Suprapubic skin (tissue), 4 donors: ENCODE measurements around the gene KIF13A. TPM values are rescaled to one million over a fixed set of nuclear protein-coding genes. Genes with fewer than 3 reads are reported as not detected.
"Not testable (repeated sequence)": the region's sequence is repeated elsewhere in the genome, so short reads cannot be mapped to it uniquely, and the experiment has no call there.

Experiments used
- DNase-seq, 2 donors: peaks; one replicate each; pipeline ENCODE4 v3.0.0-alpha.2; 2019; ENCODE audit warnings: low spot score in 2 of 2
- H3K27ac ChIP-seq: fragments of 200-600 bp; sonication (generic); one replicate; pipeline ENCODE4 v1.5.1; 2019
- H3K27me3 ChIP-seq: fragments of 200-600 bp; sonication (generic); one replicate; pipeline ENCODE4 v1.5.1; 2019
- H3K36me3 ChIP-seq: fragments of 200-600 bp; sonication (generic); one replicate; pipeline ENCODE4 v1.5.1; 2019
- H3K4me1 ChIP-seq: fragments of 200-600 bp; sonication (generic); one replicate; pipeline ENCODE4 v1.5.1; 2019
- H3K4me3 ChIP-seq: fragments of 200-600 bp; sonication (generic); one replicate; pipeline ENCODE4 v1.5.1; 2019; ENCODE audit warnings: mild to moderate bottlenecking
- H3K9me3 ChIP-seq: fragments of 200-600 bp; sonication (generic); one replicate; pipeline ENCODE4 v1.5.1; 2019
- EP300 ChIP-seq: sonication (generic); formaldehyde crosslinking; IDR thresholded peaks from one replicate; pipeline ENCODE4 v1.6.1; 2017; ENCODE audit warnings: antibody characterized with exemption
- POLR2A ChIP-seq, 2 donors: fragments of 450-650 bp; IDR thresholded peaks; one replicate each; pipeline ENCODE4 v1.6.1; 2017; ENCODE audit warnings: antibody characterized with exemption in 2 of 2, mild to moderate bottlenecking in 2 of 2, moderate library complexity in 2 of 2
- POLR2AphosphoS5 ChIP-seq, 3 donors: sonication (generic); formaldehyde crosslinking; IDR thresholded peaks; one replicate each; pipeline ENCODE4 v1.6.1; 2017; ENCODE audit warnings: antibody characterized with exemption in 3 of 3
- WGBS: methylation state at CpG from one replicate; pipeline ENCODE4 v1.1.5; 2018; 5-methylcytosine and 5-hydroxymethylcytosine counted together
- total RNA-seq, 4 donors: library from RNA; depleted of rRNA; stranded (reverse); fragments of >200 nt; gene quantifications; one replicate each; pipeline ENCODE4 v1.1.0, GENCODE V29; 2016
- TF ChIP-seq, protein P1 (sequence below), 2 donors: fragments of 200-600 bp in 1 of 2; fragments of 450-650 bp in 1 of 2; sonication (generic) in 1 of 2; IDR thresholded peaks; one replicate each; pipeline ENCODE4 v1.5.1; 2016 to 2019; ENCODE audit warnings: antibody characterized with exemption in 2 of 2, mild to moderate bottlenecking in 1 of 2, moderate library complexity in 1 of 2

The KIF13A gene
- total RNA-seq, 4 donors from 2014 or later: 73.0 to 91.9 (median 78.9) TPM

DNA sequence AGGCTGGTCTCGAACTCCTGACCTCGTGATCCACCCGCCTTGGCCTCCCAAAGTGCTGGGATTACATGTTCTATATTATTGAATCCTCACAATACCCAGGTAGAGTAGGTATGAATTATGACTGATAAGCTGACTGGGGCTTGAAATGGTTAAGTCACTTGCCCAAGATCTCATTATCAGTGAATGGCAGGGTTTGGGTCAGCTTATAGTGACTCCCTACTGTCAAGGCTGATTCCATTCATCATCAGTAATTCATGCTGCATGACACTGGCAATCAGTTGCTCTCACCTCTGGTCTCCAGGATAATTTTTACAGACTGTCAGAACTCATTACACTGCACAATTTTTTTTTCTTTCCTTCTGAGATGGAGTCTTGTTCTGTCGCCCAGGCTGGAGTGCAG is 127.6 kb downstream of the KIF13A start:
- no peaks in the 10 kb centered on the region for H3K9me3 ChIP-seq
- no peak overlapping the region for H3K27ac ChIP-seq

DNA sequence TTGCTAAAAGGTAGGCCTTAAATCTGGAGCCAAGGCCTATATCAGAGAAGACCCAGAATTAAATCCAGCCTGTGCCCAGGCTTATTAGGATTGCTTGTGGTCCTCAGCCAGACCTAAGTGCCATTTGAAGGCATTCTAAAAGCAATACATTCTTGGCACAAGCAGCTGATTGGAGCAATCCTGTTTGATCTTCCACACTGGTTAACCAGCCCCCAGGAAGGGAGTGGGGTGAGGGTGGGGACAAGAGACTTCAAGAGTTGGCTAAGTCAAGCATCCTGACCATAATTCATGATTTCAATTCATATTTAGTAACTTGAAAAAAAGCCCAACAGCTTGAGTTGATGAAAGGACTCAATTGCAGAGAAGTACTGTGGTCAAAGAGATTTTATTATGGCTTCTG is 128.9 kb downstream of the KIF13A start:
- H3K9me3 ChIP-seq: no peaks in the 10 kb centered on the region
- peaks cover 13% of the 10 kb centered on the region for H3K4me1 ChIP-seq
- no peak for DNase-seq
- TF ChIP-seq POLR2A (IDR thresholded peaks at IDR 0.05): no peak
- TF ChIP-seq, protein P1, sequence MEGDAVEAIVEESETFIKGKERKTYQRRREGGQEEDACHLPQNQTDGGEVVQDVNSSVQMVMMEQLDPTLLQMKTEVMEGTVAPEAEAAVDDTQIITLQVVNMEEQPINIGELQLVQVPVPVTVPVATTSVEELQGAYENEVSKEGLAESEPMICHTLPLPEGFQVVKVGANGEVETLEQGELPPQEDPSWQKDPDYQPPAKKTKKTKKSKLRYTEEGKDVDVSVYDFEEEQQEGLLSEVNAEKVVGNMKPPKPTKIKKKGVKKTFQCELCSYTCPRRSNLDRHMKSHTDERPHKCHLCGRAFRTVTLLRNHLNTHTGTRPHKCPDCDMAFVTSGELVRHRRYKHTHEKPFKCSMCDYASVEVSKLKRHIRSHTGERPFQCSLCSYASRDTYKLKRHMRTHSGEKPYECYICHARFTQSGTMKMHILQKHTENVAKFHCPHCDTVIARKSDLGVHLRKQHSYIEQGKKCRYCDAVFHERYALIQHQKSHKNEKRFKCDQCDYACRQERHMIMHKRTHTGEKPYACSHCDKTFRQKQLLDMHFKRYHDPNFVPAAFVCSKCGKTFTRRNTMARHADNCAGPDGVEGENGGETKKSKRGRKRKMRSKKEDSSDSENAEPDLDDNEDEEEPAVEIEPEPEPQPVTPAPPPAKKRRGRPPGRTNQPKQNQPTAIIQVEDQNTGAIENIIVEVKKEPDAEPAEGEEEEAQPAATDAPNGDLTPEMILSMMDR (IDR thresholded peaks at IDR 0.05): no peak
- TF ChIP-seq POLR2AphosphoS5 (IDR thresholded peaks at IDR 0.05): no peak
- TF ChIP-seq EP300: no peak
- no peak overlapping the region for H3K27ac ChIP-seq
- peaks cover 3% of the 10 kb centered on the region for H3K36me3 ChIP-seq
- H3K27me3 ChIP-seq: no peaks in the 10 kb centered on the region
- no peak overlapping the region for H3K4me3 ChIP-seq

More for the DNA sequence above, 127.6 kb downstream of the KIF13A start:
- WGBS: 96% methylated on average over 4 of the region's 4 CpGs
- Histone ChIP-seq H3K36me3 (peaks cover 3% of the 10 kb centered on the region), H3K4me3 (no peak overlapping the region), H3K4me1 (peaks cover 25% of the 10 kb centered on the region), H3K27me3 (no peaks in the 10 kb centered on the region)
- no peak for DNase-seq
- TF ChIP-seq POLR2AphosphoS5 (IDR thresholded peaks at IDR 0.05): no peak
- TF ChIP-seq EP300: no peak
- TF ChIP-seq, protein P1 (IDR thresholded peaks at IDR 0.05): no peak
- TF ChIP-seq POLR2A (IDR thresholded peaks at IDR 0.05): no peak

DNA sequence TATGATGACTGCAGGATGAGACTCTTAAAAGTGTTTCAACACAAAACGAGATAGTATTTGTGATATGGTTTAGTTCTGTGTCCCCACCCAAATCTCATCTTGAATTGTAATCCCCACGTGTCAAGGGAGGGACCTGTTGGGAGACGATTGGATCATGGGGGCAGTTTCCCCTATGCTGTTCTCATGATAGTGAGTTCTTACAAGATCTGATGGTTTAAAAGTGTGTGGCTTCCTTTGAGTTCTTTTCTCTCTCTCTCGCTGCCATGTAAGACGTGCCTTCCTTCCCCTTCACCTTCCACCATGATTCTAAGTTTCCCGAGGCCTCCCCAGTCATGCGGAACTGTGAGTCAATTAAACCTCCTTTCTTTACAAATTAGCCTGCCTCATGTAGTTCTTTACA is 130.2 kb downstream of the KIF13A start:
- 85% methylated on average over 7 of the region's 7 CpGs for WGBS
- H3K27ac ChIP-seq, H3K27me3 ChIP-seq, H3K4me1 ChIP-seq, DNase-seq, H3K36me3 ChIP-seq, H3K9me3 ChIP-seq, H3K4me3 ChIP-seq: not testable (repeated sequence)

DNA sequence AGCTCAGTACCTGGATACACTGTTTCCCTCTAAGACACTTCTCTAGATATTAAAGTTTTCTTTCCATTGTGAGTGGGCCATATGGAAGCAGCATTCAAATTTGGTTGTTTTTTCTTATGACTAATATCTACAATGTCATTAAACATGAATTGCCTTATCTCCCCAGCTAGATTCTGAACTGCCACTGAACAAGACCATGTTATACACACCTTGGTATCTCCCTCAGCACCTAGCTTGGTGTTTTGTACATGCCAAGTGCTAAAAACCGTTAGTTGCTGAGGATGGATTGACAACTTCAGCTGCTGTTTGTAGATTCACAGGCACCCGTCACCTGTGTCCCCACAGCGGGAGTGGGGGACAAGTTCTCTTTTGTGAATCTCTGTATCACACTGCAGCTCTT is 131.1 kb downstream of the KIF13A start:
- no peaks in the 10 kb centered on the region for H3K9me3 ChIP-seq
- no peaks in the 10 kb centered on the region for H3K4me1 ChIP-seq
- 91% methylated on average over 3 of the region's 3 CpGs for WGBS

DNA sequence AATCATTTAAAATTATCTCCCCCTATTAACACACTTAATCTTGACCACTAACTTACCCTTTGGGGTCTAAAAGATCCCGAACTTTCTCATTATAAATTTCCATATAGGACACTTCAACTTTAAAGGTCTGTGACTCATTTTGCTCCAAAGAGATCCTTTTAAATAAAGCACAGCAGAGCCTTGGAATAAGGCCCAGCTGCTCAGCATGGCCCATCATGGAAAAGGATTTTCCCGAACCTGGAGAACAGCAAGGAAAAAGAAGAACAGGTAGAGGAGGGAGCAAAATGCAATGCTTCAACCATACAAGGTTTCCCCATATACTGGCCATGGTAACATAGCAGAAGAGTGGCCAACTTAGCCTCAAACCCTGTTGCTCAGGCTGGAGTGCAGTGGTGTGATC is 132.1 kb downstream of the KIF13A start:
- 88% methylated on average over 2 of the region's 2 CpGs for WGBS
- TF ChIP-seq, protein P1 (IDR thresholded peaks at IDR 0.05): no peak
- TF ChIP-seq POLR2AphosphoS5 (IDR thresholded peaks at IDR 0.05) (no peak), EP300 (no peak), POLR2A (IDR thresholded peaks at IDR 0.05) (no peak)
- Histone ChIP-seq H3K27ac (no peak overlapping the region), H3K4me1 (no peaks in the 10 kb centered on the region), H3K4me3 (no peak overlapping the region), H3K36me3 (peaks cover 6% of the 10 kb centered on the region), H3K27me3 (no peaks in the 10 kb centered on the region), H3K9me3 (no peaks in the 10 kb centered on the region)
- DNase-seq: no peak

More for the DNA sequence above, 131.1 kb downstream of the KIF13A start:
- DNase-seq: no peak
- H3K4me3 ChIP-seq: no peak overlapping the region
- H3K27ac ChIP-seq: no peak overlapping the region
- H3K27me3 ChIP-seq: no peaks in the 10 kb centered on the region
- peaks cover 3% of the 10 kb centered on the region for H3K36me3 ChIP-seq
- no peak for TF ChIP-seq EP300

DNA sequence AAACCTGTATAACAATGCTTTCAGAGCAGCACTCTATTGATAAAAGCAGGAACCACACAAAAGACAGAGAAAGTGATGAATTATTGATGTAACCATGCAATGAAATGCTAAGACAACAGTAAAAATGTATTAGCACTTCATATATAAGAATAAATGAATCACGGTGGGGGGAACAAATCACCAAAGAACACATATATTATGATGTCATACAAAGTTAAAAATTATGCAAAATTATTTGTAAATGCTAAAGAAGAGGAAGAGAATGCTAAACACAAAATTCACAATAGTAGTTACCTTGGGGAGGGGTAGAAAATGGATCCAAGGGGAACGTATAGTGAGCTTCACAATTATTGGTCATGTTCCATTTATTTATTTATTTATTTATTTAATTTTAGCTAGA is 133.9 kb downstream of the KIF13A start:
- H3K4me3 ChIP-seq: no peak overlapping the region
- TF ChIP-seq, protein P1 (IDR thresholded peaks at IDR 0.05): no peak
- TF ChIP-seq EP300: no peak
- TF ChIP-seq POLR2A (IDR thresholded peaks at IDR 0.05): no peak
- no peak for TF ChIP-seq POLR2AphosphoS5 (IDR thresholded peaks at IDR 0.05)

More for the DNA sequence above, 133.9 kb downstream of the KIF13A start:
- DNase-seq: no peak
- Histone ChIP-seq H3K27ac (no peak overlapping the region), H3K9me3 (no peaks in the 10 kb centered on the region), H3K36me3 (peaks cover 24% of the 10 kb centered on the region), H3K27me3 (no peaks in the 10 kb centered on the region), H3K4me1 (no peaks in the 10 kb centered on the region)
- 89% methylated on average over 2 of the region's 2 CpGs for WGBS
